HEK293T (cell line): ENCODE measurements around the gene ERVMER34-1.

Experiments
- BHLHE40 ChIP-seq: fragments of 450-650 bp; IDR thresholded peaks from 2 replicates; pipeline ENCODE4 v1.6.1; 2016; ENCODE audit warnings: mild to moderate bottlenecking, moderate library complexity, borderline replicate concordance
- ELF4 ChIP-seq: fragments of 450-650 bp; IDR thresholded peaks from 2 replicates; pipeline ENCODE4 v1.6.1; 2017; ENCODE audit warnings: antibody characterized with exemption
- FOXA1 ChIP-seq: fragments of 450-650 bp; IDR thresholded peaks from 2 replicates; pipeline ENCODE4 v1.6.1; 2016; ENCODE audit warnings: mild to moderate bottlenecking
- FOXK2 ChIP-seq: fragments of 450-650 bp; IDR thresholded peaks from 2 replicates; pipeline ENCODE4 v1.6.1; 2016; ENCODE audit warnings: mild to moderate bottlenecking
- FOXM1 ChIP-seq: fragments of 450-650 bp; IDR thresholded peaks from 2 replicates; pipeline ENCODE4 v1.6.1; 2017; ENCODE audit warnings: mild to moderate bottlenecking, borderline replicate concordance
- HDGF ChIP-seq: fragments of 450-650 bp; IDR thresholded peaks from 2 replicates; pipeline ENCODE4 v1.6.1; 2017; ENCODE audit warnings: antibody characterized with exemption, borderline replicate concordance
- L3MBTL2 ChIP-seq: fragments of 450-650 bp; conservative IDR thresholded peaks from 2 replicates; pipeline ENCODE4 v1.6.1; 2016; ENCODE audit warnings: mild to moderate bottlenecking
- LEF1 ChIP-seq: fragments of 450-650 bp; IDR thresholded peaks from 2 replicates; pipeline ENCODE4 v1.6.1; 2017; ENCODE audit warnings: mild to moderate bottlenecking, borderline replicate concordance
- NFRKB ChIP-seq: fragments of 450-650 bp; IDR thresholded peaks from 2 replicates; pipeline ENCODE4 v1.6.1; 2016; ENCODE audit warnings: mild to moderate bottlenecking, moderate library complexity
- SP1 ChIP-seq: fragments of 450-650 bp; IDR thresholded peaks from 2 replicates; pipeline ENCODE4 v1.6.1; 2017
- SUZ12 ChIP-seq: fragments of 450-650 bp; IDR thresholded peaks from 2 replicates; pipeline ENCODE4 v1.6.1; 2016; ENCODE audit warnings: mild to moderate bottlenecking
- TARDBP ChIP-seq: fragments of 450-650 bp; IDR thresholded peaks from 2 replicates; pipeline ENCODE4 v1.6.1; 2016
- ZNF384 ChIP-seq: fragments of 450-650 bp; IDR thresholded peaks from 2 replicates; pipeline ENCODE4 v1.6.1; 2016

GRCh38 chr4:52715914-52716313 lies 35.3 kb downstream of the ERVMER34-1 start:
- no peak for TF ChIP-seq HDGF
- TF ChIP-seq TARDBP: no peak
- TF ChIP-seq SUZ12: no peak
- no peak for TF ChIP-seq NFRKB
- no peak for TF ChIP-seq ELF4
- no peak for TF ChIP-seq FOXA1
- no peak for TF ChIP-seq FOXM1
- no peak for TF ChIP-seq ZNF384
- TF ChIP-seq BHLHE40: no peak
- TF ChIP-seq FOXK2: no peak
- no peak for TF ChIP-seq SP1
- TF ChIP-seq LEF1: no peak
- TF ChIP-seq L3MBTL2: no peak
